Activated CD4-positive, alpha-beta memory T cell treated with anti-CD3 and anti-CD28 coated beads, Interleukin-2, amount 10 ng/mL, durations not matched to agents 7 days and 5 days (primary cell): ENCODE data around the gene MNT. TPM values are rescaled to one million over a fixed set of nuclear protein-coding genes. Genes with fewer than 3 reads are reported as not detected.

Experiments
- CTCF ChIA-PET: fragments of 350-600 bp; sonication (Branson Sonifier 250); formaldehyde crosslinking; loops from one replicate; lab custom pipeline; 2021; ENCODE audit warnings: antibody characterized with exemption, inconsistent platforms; lab: Charles Lee
- POLR2A ChIA-PET: fragments of 350-600 bp; sonication (Branson Sonifier 250); formaldehyde crosslinking; loops from one replicate; lab custom pipeline; 2021; ENCODE audit warnings: antibody characterized with exemption; lab: Charles Lee
- DNase-seq: peaks from one replicate; pipeline ENCODE4 v3.0.0-alpha.2; 2020
- H3K27ac Mint-ChIP-seq: one replicate; pipeline ENCODE4 v1.8.0; 2021; ENCODE audit warnings: mild to moderate bottlenecking, mixed read lengths
- H3K27me3 Mint-ChIP-seq: one replicate; pipeline ENCODE4 v1.8.0; 2021; ENCODE audit warnings: mixed read lengths
- H3K36me3 Mint-ChIP-seq: one replicate; pipeline ENCODE4 v1.8.0; 2021; ENCODE audit warnings: low read depth, mixed read lengths
- H3K4me1 Mint-ChIP-seq: one replicate; pipeline ENCODE4 v1.8.0; 2021; ENCODE audit warnings: mixed read lengths
- H3K4me3 Mint-ChIP-seq: one replicate; pipeline ENCODE4 v1.8.0; 2021; ENCODE audit warnings: mild to moderate bottlenecking, mixed read lengths
- H3K9me3 Mint-ChIP-seq: one replicate; pipeline ENCODE4 v1.8.0; 2021; ENCODE audit warnings: mixed read lengths
- total RNA-seq, 2 experiments: library from RNA; stranded (reverse); gene quantifications; one replicate each; pipeline ENCODE4 v1.2.3, GENCODE V29; 2021

The MNT gene
- total RNA-seq, 2 experiments from 2014 or later = 29.1 to 29.9 TPM

GRCh38 chr17:2343421-2343820 lies 57.4 kb downstream of the MNT start:
- Mint-ChIP-seq H3K4me3 (no peak overlapping the region), H3K27me3 (no peaks in the 10 kb centered on the region), H3K9me3 (no peaks in the 10 kb centered on the region), H3K4me1 (peaks cover 9% of the 10 kb centered on the region), H3K36me3 (peaks cover 9% of the 10 kb centered on the region), H3K27ac (no peak overlapping the region)
- ChIA-PET POLR2A (interaction anchor here (1.3 kb wide), 1 partner anchor 10 kb away, joined by 3 read pairs; no protein-coding TSS in a partner anchor), CTCF (no interaction called here)
- DNase-seq = no peak

DNA sequence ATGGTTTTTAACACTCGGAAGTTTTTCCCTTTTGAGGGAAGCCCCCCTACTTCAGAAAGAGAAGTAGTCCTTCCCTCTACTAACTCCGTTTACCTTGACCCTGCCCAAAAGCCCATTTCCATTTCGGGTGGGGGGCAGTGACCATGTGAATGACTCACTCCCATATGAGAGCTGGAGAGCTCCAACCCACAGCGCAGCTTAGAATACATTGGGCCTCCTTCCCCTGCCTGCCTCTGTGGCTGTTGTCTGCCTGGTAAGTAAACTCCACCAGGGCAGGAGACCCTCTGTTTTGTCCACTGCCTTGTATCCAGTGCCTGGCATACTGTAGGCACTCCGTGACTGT lies 62.6 kb downstream of the MNT start:
- Mint-ChIP-seq H3K27me3 (no peaks in the 10 kb centered on the region), H3K4me1 (peaks cover 9% of the 10 kb centered on the region), H3K4me3 (peak overlapping the region; percentile 73), H3K27ac (peak overlapping the region; percentile 52), H3K9me3 (no peaks in the 10 kb centered on the region), H3K36me3 (peaks cover 18% of the 10 kb centered on the region)
- ChIA-PET POLR2A (interaction anchor here (1.2 to 4.5 kb wide), 4 partner anchors 14 to 283 kb away, joined by 4 to 38 read pairs (median 15); partner anchors contain the start of genes HIC1, SMG6 and SRR), CTCF (interaction anchor here (0.9 to 4.6 kb wide), 4 partner anchors 10 to 81 kb away, joined by 3 to 32 read pairs (median 4); no protein-coding TSS in a partner anchor)
- no peak for DNase-seq

DNA sequence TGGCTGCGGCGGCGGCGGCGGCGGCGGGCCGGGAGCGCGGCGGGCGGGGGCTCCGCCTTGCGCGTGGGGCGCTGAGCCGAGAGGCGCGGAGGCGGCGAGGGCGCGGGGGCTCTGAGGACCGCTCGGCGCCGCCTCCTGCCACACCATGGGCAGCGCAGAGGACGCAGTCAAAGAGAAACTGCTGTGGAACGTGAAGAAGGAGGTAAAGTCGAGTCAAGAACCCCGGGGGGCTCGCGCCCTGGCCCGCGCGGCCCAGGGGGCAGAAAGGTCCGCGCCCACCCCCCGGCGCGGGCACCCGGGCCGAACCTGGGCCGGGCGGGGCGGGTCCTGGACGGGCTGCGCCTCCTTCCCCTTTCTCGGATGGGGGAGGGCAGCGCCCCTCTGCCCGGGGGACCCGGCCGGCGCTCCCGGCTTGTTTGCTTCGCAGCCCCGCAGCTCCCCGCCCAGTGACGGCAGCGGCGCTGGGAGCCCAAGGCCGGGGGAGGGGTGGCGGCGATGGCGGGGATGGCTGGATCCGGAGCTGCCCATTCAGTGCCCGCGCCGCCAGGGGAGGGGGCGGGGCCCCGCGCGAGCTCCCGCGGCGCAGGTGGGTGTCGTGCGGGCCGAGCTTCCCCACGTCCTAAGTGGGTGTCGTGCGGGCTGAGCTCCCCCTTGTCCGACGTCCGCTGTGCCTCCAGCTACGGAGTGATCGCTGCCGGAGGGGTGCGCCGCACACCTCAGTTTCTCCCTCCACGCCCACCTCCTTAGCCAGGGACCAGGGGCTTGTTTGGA lies 63.1 kb downstream of the MNT start:
- peaks cover 8% of the 10 kb centered on the region for H3K4me1 Mint-ChIP-seq
- H3K27me3 Mint-ChIP-seq = no peaks in the 10 kb centered on the region
- peak; percentile 61 for DNase-seq
- ChIA-PET POLR2A (interaction anchor here (1.2 to 4.5 kb wide), 11 partner anchors 15 to 283 kb away, joined by 3 to 38 read pairs (median 7); partner anchors contain the start of genes HIC1, MNT, SMG6 and SRR), CTCF (interaction anchor here (0.7 to 4.6 kb wide), 4 partner anchors 10 to 81 kb away, joined by 3 to 32 read pairs (median 3); no protein-coding TSS in a partner anchor)
- no peaks in the 10 kb centered on the region for H3K9me3 Mint-ChIP-seq
- peak overlapping the region; percentile 99 for H3K4me3 Mint-ChIP-seq
- peak overlapping the region; percentile 52 for H3K27ac Mint-ChIP-seq
- peaks cover 18% of the 10 kb centered on the region for H3K36me3 Mint-ChIP-seq

GRCh38 chr17:2336852-2337543 lies 63.9 kb downstream of the MNT start, which contains the start of gene SGSM2:
Gene SGSM2, plus strand, starts transcription at chr17:2337501. Its CDS starts 188 bp downstream, at chr17:2337689.
- H3K27ac Mint-ChIP-seq = peak within 1 kb of the TSS; percentile 88

GRCh38 chr17:2336215-2336851 lies 64.5 kb downstream of the MNT start, which contains the start of gene TSR1:
Gene TSR1, minus strand, starts transcription at chr17:2336457. Its CDS starts 30 bp downstream, at chr17:2336427.
- H3K9me3 Mint-ChIP-seq = no peaks in the 10 kb centered on the region
- ChIA-PET POLR2A (interaction anchor here (0.6 to 4.5 kb wide), 35 partner anchors 8 to 912 kb away, joined by 3 to 38 read pairs (median 4); partner anchors contain the start of genes HIC1, METTL16, MNT and PAFAH1B1), CTCF (interaction anchor here (0.7 to 4.6 kb wide), 12 partner anchors 12 to 282 kb away, joined by 3 to 32 read pairs (median 4); partner anchors contain the start of genes HIC1, SMG6 and SRR)
- peak within 1 kb of the TSS; percentile 88 for H3K27ac Mint-ChIP-seq
- H3K4me3 Mint-ChIP-seq = peak within 1 kb of the TSS; percentile 99
- DNase-seq = peak; percentile 91
- H3K36me3 Mint-ChIP-seq = peaks cover 14% of the 10 kb centered on the region
- no peaks in the 10 kb centered on the region for H3K27me3 Mint-ChIP-seq
- H3K4me1 Mint-ChIP-seq = peaks cover 8% of the 10 kb centered on the region

More at GRCh38 chr17:2336852-2337543, 63.9 kb downstream of the MNT start, which contains the start of gene SGSM2:
- Mint-ChIP-seq H3K4me3 (peak within 1 kb of the TSS; percentile 99), H3K9me3 (no peaks in the 10 kb centered on the region), H3K4me1 (peaks cover 8% of the 10 kb centered on the region), H3K27me3 (no peaks in the 10 kb centered on the region), H3K36me3 (peaks cover 18% of the 10 kb centered on the region)
- ChIA-PET POLR2A (interaction anchor here (0.6 to 4.5 kb wide), 29 partner anchors 8 to 912 kb away, joined by 3 to 38 read pairs (median 5); partner anchors contain the start of genes HIC1, METTL16, MNT and PAFAH1B1), CTCF (interaction anchor here (0.7 to 4.6 kb wide), 9 partner anchors 16 to 282 kb away, joined by 3 to 32 read pairs (median 5); partner anchors contain the start of genes HIC1, SMG6 and SRR)
- DNase-seq = peak; percentile 67

DNA sequence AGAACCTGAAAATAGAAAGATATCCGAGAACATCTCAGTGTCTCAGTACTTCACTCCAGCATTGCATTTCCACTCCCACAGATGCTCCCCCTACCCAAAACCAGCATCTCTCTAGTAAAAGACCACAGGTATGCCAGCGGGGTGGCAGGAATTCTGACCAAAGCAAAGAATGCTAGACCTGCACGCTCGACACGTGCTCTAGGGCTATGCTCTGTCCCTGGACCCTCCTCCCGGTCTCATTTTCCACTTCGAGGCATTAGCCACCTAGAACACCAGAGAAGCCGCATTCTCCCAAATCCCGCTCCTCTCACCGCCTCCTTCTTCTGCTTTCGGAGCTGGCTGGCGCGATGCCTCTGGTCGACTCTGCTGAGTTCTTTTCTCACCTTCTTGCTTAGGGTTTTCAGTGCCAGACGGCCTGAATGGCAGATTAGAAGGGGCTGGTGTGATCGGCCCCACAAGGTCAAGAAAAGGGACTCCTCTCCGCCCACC lies 65.1 kb downstream of the MNT start:
- Mint-ChIP-seq H3K36me3 (peaks cover 14% of the 10 kb centered on the region), H3K4me1 (peaks cover 9% of the 10 kb centered on the region), H3K27me3 (no peaks in the 10 kb centered on the region), H3K27ac (peak overlapping the region; percentile 88), H3K4me3 (peak overlapping the region; percentile 99), H3K9me3 (no peaks in the 10 kb centered on the region)
- CTCF ChIA-PET = interaction anchor here (0.9 to 4.6 kb wide), 11 partner anchors 13 to 281 kb away, joined by 3 to 32 read pairs (median 5); partner anchors contain the start of genes HIC1, SMG6 and SRR
- peak; percentile 25 for DNase-seq
- POLR2A ChIA-PET = interaction anchor here (0.6 to 4.5 kb wide), 30 partner anchors 9 to 619 kb away, joined by 3 to 38 read pairs (median 5); partner anchors contain the start of genes HIC1, METTL16, MNT and PAFAH1B1

Other genes starting within 250 kb of the MNT start
- 10 to 100 TPM; 37.8 to 38.7 TPM for gene SMG6, start 97.3 kb downstream of the MNT start, total RNA-seq
- 10 to 100 TPM; 19.3 to 19.5 TPM for gene SRR, start 97.1 kb downstream of the MNT start, total RNA-seq
- 10 to 100 TPM; 22.5 to 23.5 TPM for gene TSR1, start 64.6 kb downstream of the MNT start, total RNA-seq
- gene SGSM2, start 63.6 kb downstream of the MNT start, total RNA-seq = 10 to 100 TPM; 45.4 to 49.4 TPM
- 10 to 100 TPM; 19.7 to 21.3 TPM for gene METTL16, start 110.8 kb upstream of the MNT start, total RNA-seq
- gene PAFAH1B1, start 192.6 kb upstream of the MNT start, total RNA-seq = 100 to 1,000 TPM; 183 to 186 TPM